22Rv1 (cell line): ENCODE measurements around the gene CRAT.

Experiments
- CTCF ChIP-seq: fragments of 450-650 bp; IDR thresholded peaks from 2 replicates; pipeline ENCODE4 v1.5.1; 2017; ENCODE audit warnings: mild to moderate bottlenecking
- ZFX ChIP-seq: fragments of 450-650 bp; IDR thresholded peaks from 2 replicates; pipeline ENCODE4 v1.6.1; 2017; ENCODE audit warnings: antibody characterized with exemption, borderline replicate concordance

DNA sequence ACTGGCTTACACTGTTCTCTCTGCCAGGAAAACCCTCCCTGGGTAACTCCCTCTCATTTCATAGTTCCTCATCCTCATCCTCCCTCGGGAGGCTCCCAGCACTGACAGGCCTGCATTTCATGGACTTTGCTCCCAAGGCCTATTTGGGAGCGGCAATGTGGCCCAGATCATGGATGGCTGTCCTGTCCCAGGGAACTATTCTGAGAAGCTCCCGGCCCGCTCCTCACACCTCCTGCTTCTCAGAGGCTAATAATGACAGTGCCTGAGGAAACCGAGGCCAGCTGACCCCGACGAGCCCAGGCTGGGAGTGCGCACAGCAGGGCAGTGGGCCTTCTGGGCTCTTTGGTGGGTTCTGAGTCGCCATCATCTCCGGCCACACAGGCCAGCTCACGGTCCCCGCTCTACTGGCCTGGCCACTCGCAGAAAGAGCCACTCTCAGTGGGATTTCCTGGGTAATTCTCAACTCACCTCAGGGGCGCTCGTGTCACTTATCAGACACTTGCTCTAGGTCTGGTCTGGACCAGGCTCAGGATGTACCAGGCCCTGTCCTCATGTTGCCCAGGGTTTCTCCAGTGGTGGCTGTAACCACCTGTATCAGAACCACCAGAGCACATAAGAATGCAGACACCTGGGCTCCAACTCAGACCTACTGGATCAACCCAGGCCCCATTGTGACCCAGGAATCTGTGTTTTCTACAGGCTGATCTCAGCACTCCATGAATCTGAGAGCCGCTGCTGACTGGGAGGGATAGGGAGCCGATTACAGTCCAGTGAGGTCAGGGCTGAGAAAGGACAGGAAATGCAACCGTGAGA, 31.7 kb downstream of the CRAT start:
- TF ChIP-seq CTCF (no peak), ZFX (no peak)
